WTC11 (cell line): ENCODE measurements around the gene LAMA1. TPM values are rescaled to one million over a fixed set of nuclear protein-coding genes. Genes with fewer than 3 reads are reported as not detected.

Experiments used
- ATAC-seq: fragments of 200-7000 bp; cut with Tn5 transposase; 2 replicates; pipeline ENCODE4 v1.10.0; 2021; ENCODE audit warnings: mild to moderate bottlenecking, moderate library complexity
- CTCF ChIA-PET: fragments of 300-600 bp; sonication (Branson Sonifier 250); formaldehyde crosslinking; loops from one replicate; lab custom pipeline; 2021; ENCODE audit warnings: antibody characterized with exemption; lab: Charles Lee
- POLR2A ChIA-PET: fragments of 350-600 bp; sonication (Branson Sonifier 250); formaldehyde crosslinking; loops from one replicate; lab custom pipeline; 2021; ENCODE audit warnings: antibody characterized with exemption; lab: Charles Lee
- DNase-seq: peaks from one replicate; pipeline ENCODE4 v3.0.0; 2021; ENCODE audit warnings: low spot score
- H3K27ac Mint-ChIP-seq: 2 replicates; pipeline ENCODE4 v1.8.0; 2021; ENCODE audit warnings: mixed read lengths
- H3K27me3 Mint-ChIP-seq: 2 replicates; pipeline ENCODE4 v1.8.0; 2021; ENCODE audit warnings: low read depth, mild to moderate bottlenecking, moderate library complexity, mixed read lengths
- H3K36me3 Mint-ChIP-seq: 2 replicates; pipeline ENCODE4 v1.8.0; 2021; ENCODE audit warnings: mixed read lengths
- H3K4me1 Mint-ChIP-seq: 2 replicates; pipeline ENCODE4 v1.8.0; 2022; ENCODE audit warnings: mixed read lengths
- H3K4me3 Mint-ChIP-seq: 2 replicates; pipeline ENCODE4 v1.8.0; 2021; ENCODE audit warnings: mild to moderate bottlenecking, moderate library complexity, mixed read lengths
- H3K9me3 Mint-ChIP-seq: 2 replicates; pipeline ENCODE4 v1.8.0; 2021; ENCODE audit warnings: mixed read lengths
- ATF6 ChIP-seq: sonication (generic); formaldehyde crosslinking; IDR thresholded peaks from 2 replicates; pipeline ENCODE4 v1.8.1; 2023; ENCODE audit warnings: mild to moderate bottlenecking, missing genetic modification reagents
- CDX4 ChIP-seq: fragments of 250-450 bp; sonication (Bioruptor Pico); IDR thresholded peaks from 2 replicates; pipeline ENCODE4 v1.9.0; 2021; ENCODE audit warnings: moderate library complexity, mild to moderate bottlenecking, inconsistent platforms, borderline replicate concordance
- EMX1 ChIP-seq: fragments of 250-450 bp; sonication (Bioruptor Pico); IDR thresholded peaks from 2 replicates; pipeline ENCODE4 v1.8.0; 2021; ENCODE audit warnings: mild to moderate bottlenecking
- FOXP1 ChIP-seq: sonication (generic); formaldehyde crosslinking; IDR thresholded peaks from 2 replicates; pipeline ENCODE4 v1.8.0; 2022; ENCODE audit warnings: missing genetic modification reagents, mild to moderate bottlenecking, moderate library complexity, borderline replicate concordance
- FOXP4 ChIP-seq: sonication (generic); formaldehyde crosslinking; IDR thresholded peaks from 2 replicates; pipeline ENCODE4 v1.8.0; 2022; ENCODE audit warnings: mild to moderate bottlenecking, missing genetic modification reagents
- GABPB1 ChIP-seq: sonication (generic); formaldehyde crosslinking; IDR thresholded peaks from 2 replicates; pipeline ENCODE4 v1.8.1; 2023; ENCODE audit warnings: mild to moderate bottlenecking, missing genetic modification reagents
- HMGA2 ChIP-seq: fragments of 250-450 bp; sonication (Bioruptor Pico); IDR thresholded peaks from 2 replicates; pipeline ENCODE4 v1.4.0; 2021; ENCODE audit warnings: mild to moderate bottlenecking, moderate library complexity
- TEAD1 ChIP-seq: sonication (generic); formaldehyde crosslinking; IDR thresholded peaks from 2 replicates; pipeline ENCODE4 v1.8.0; 2022; ENCODE audit warnings: mild to moderate bottlenecking, missing genetic modification reagents
- TEAD4 ChIP-seq: sonication (generic); formaldehyde crosslinking; IDR thresholded peaks from 2 replicates; pipeline ENCODE4 v1.8.0; 2022; ENCODE audit warnings: mild to moderate bottlenecking, missing genetic modification reagents
- ZNF121 ChIP-seq: sonication (generic); formaldehyde crosslinking; IDR thresholded peaks from 2 replicates; pipeline ENCODE4 v1.8.0; 2023; ENCODE audit warnings: missing genetic modification reagents
- ZNF512 ChIP-seq: sonication (generic); formaldehyde crosslinking; IDR thresholded peaks from 2 replicates; pipeline ENCODE4 v1.8.1; 2022; ENCODE audit warnings: missing genetic modification reagents, borderline replicate concordance
- total RNA-seq: library from RNA; stranded (reverse); gene quantifications from 3 replicates; pipeline ENCODE4 v1.2.3, GENCODE V29; 2021

The LAMA1 gene
- total RNA-seq, 1 experiment from 2014 or later, result 50.7 TPM

- no peak overlapping the region for H3K27ac Mint-ChIP-seq
- 0 out of 2 replicates have a peak, but pooled peaks cover 4% of the 10 kb centered on the region for H3K4me1 Mint-ChIP-seq
- CTCF ChIA-PET, result interaction anchor here (1.4 to 3.7 kb wide), 4 partner anchors 15 to 154 kb away, joined by 4 to 25 read pairs (median 6); no protein-coding TSS in a partner anchor
- H3K36me3 Mint-ChIP-seq, result peaks cover 28% of the 10 kb centered on the region
- POLR2A ChIA-PET, result no interaction called here
- no peak for ATAC-seq
- DNase-seq, result no peak
- no peaks in the 10 kb centered on the region for H3K9me3 Mint-ChIP-seq
- no peak overlapping the region for H3K4me3 Mint-ChIP-seq
- H3K27me3 Mint-ChIP-seq, result no peaks in the 10 kb centered on the region
- TF ChIP-seq ZNF512 (CRISPR knock-in tag) (no peak), GABPB1 (CRISPR knock-in tag) (no peak), TEAD1 (CRISPR knock-in tag) (no peak), EMX1 (CRISPR knock-in tag) (no peak), ATF6 (CRISPR knock-in tag) (no peak), FOXP4 (CRISPR knock-in tag) (no peak), FOXP1 (CRISPR knock-in tag) (no peak)
These were observed 94.5 kb downstream of the LAMA1 start for GRCh38 chr18:7023063-7023580.

- ChIA-PET POLR2A (no interaction called here), CTCF (interaction anchor here (1.0 to 3.7 kb wide), 5 partner anchors 10 to 155 kb away, joined by 3 to 25 read pairs (median 5); no protein-coding TSS in a partner anchor)
- H3K4me1 Mint-ChIP-seq, result 0 out of 2 replicates have a peak, but pooled peaks cover 4% of the 10 kb centered on the region
- H3K36me3 Mint-ChIP-seq, result peaks cover 27% of the 10 kb centered on the region
- ATAC-seq, result peak; percentile 48; the same call in 1 of the 2 replicates
- H3K9me3 Mint-ChIP-seq, result no peaks in the 10 kb centered on the region
- TF ChIP-seq HMGA2 (0 out of 2 replicates have a peak, but pooled peaks have one; percentile 2), TEAD4 (CRISPR knock-in tag) (no peak)
- TF ChIP-seq, all 79 proteins: peak for 1
- Mint-ChIP-seq H3K4me3 (no peak overlapping the region), H3K27me3 (no peaks in the 10 kb centered on the region), H3K27ac (no peak overlapping the region)
- DNase-seq, result no peak
These were observed 95.4 kb downstream of the LAMA1 start for GRCh38 chr18:7021994-7022840.

- CTCF ChIA-PET, result interaction anchor here (2.0 to 3.7 kb wide), 2 partner anchors 100 to 156 kb away, joined by 7 to 25 read pairs; no protein-coding TSS in a partner anchor
- Mint-ChIP-seq H3K27me3 (no peaks in the 10 kb centered on the region), H3K4me1 (0 out of 2 replicates have a peak, but pooled peaks cover 4% of the 10 kb centered on the region), H3K27ac (peak overlapping the region; percentile 73), H3K36me3 (peaks cover 22% of the 10 kb centered on the region), H3K9me3 (no peaks in the 10 kb centered on the region), H3K4me3 (no peak overlapping the region)
- POLR2A ChIA-PET, result no interaction called here
- TF ChIP-seq CDX4 (CRISPR knock-in tag) (no peak), ZNF121 (CRISPR knock-in tag) (0 out of 2 replicates have a peak, but pooled peaks have one; percentile 20)
- DNase-seq, result peak; percentile 44
- peak; percentile 83 for ATAC-seq
These were observed 96.4 kb downstream of the LAMA1 start for GRCh38 chr18:7020995-7021777.
